Nephron (organoid): Measurements from ENCODE around the gene TMEM117.
A peak's percentile ranks its signal among the peaks of the same experiment; 100 is the strongest.

ENCODE experiments used
- H3K27ac Mint-ChIP-seq, 3 experiments: 2 replicates each; pipeline ENCODE4 v1.8.0; 2020; ENCODE audit warnings: mixed read lengths in 3 of 3, mild to moderate bottlenecking in 2 of 3, moderate library complexity in 1 of 3
- H3K27me3 Mint-ChIP-seq: 2 replicates; pipeline ENCODE4 v1.8.0; 2021; ENCODE audit warnings: low read depth, mild to moderate bottlenecking, moderate library complexity, mixed read lengths
- H3K36me3 Mint-ChIP-seq: 2 replicates; pipeline ENCODE4 v1.8.0; 2020; ENCODE audit warnings: low read depth, mixed read lengths
- H3K4me1 Mint-ChIP-seq: 2 replicates; pipeline ENCODE4 v1.8.0; 2020; ENCODE audit warnings: mixed read lengths
- H3K4me3 Mint-ChIP-seq, 3 experiments: 2 replicates each; pipeline ENCODE4 v1.8.0; 2020; ENCODE audit warnings: mild to moderate bottlenecking in 3 of 3, mixed read lengths in 3 of 3, moderate library complexity in 2 of 3
- H3K9me3 Mint-ChIP-seq: 2 replicates; pipeline ENCODE4 v1.8.0; 2020; ENCODE audit warnings: mixed read lengths
- CTCF ChIP-seq, 3 experiments: fragments of 200-600 bp; sonication (generic); IDR thresholded peaks; one replicate each; pipeline ENCODE4 v1.5.0; 2021; ENCODE audit warnings: antibody characterized with exemption in 3 of 3; ENCODE audit not compliant: unreplicated experiment in 3 of 3

TMEM117 gene

GRCh38 chr12:44428825-44429224 is 592.9 kb downstream of the TMEM117 start:
- Mint-ChIP-seq H3K27me3 (peaks cover 3% of the 10 kb centered on the region), H3K4me1 (peaks cover 4% of the 10 kb centered on the region), H3K4me3 (no peak overlapping the region), H3K9me3 (no peaks in the 10 kb centered on the region), H3K36me3 (no peaks in the 10 kb centered on the region), H3K27ac (no peak overlapping the region)
- no peak for TF ChIP-seq CTCF (IDR thresholded peaks at IDR 0.05; ENCODE audit: unreplicated experiment in 3 of 3)

GRCh38 chr12:44431647-44432343 is 595.9 kb downstream of the TMEM117 start:
- Mint-ChIP-seq H3K27ac (no peak overlapping the region), H3K36me3 (no peaks in the 10 kb centered on the region), H3K4me1 (peaks cover 4% of the 10 kb centered on the region), H3K9me3 (no peaks in the 10 kb centered on the region), H3K4me3 (no peak overlapping the region), H3K27me3 (peaks cover 3% of the 10 kb centered on the region)
- no peak for TF ChIP-seq CTCF (IDR thresholded peaks at IDR 0.05; ENCODE audit: unreplicated experiment in 3 of 3)

- Mint-ChIP-seq H3K4me1 (peaks cover 4% of the 10 kb centered on the region), H3K9me3 (no peaks in the 10 kb centered on the region), H3K27me3 (peaks cover 3% of the 10 kb centered on the region), H3K4me3 (no peak overlapping the region), H3K27ac (peak overlapping the region in 1 of 3 experiments; percentile 59), H3K36me3 (no peaks in the 10 kb centered on the region)
- no peak for TF ChIP-seq CTCF (IDR thresholded peaks at IDR 0.05; ENCODE audit: unreplicated experiment in 3 of 3)
Observed at GRCh38 chr12:44433659-44434058, 597.8 kb downstream of the TMEM117 start.

- TF ChIP-seq CTCF (IDR thresholded peaks at IDR 0.05; ENCODE audit: unreplicated experiment in 3 of 3) = no peak
- no peaks in the 10 kb centered on the region for H3K27me3 Mint-ChIP-seq
- H3K4me1 Mint-ChIP-seq = peaks cover 4% of the 10 kb centered on the region
- no peaks in the 10 kb centered on the region for H3K9me3 Mint-ChIP-seq
- no peak overlapping the region for H3K4me3 Mint-ChIP-seq
- H3K36me3 Mint-ChIP-seq = no peaks in the 10 kb centered on the region
- no peak overlapping the region for H3K27ac Mint-ChIP-seq
Observed at GRCh38 chr12:44436756-44437155, 600.9 kb downstream of the TMEM117 start.
